ENCODE data around the gene HOXC11.

GRCh38 chr12:54005531-54005852 is 32.6 kb downstream of the HOXC11 start:
- no peak for TF ChIP-seq CTCF (IDR thresholded peaks at IDR 0.05)
- TF ChIP-seq POLR2A (IDR thresholded peaks at IDR 0.05), result no peak

Data from esophagus squamous epithelium (tissue), 4 donors.